HEK293 (cell line): ENCODE results near the gene CDH24.

Experiments used
- CTCF ChIA-PET: fragments of 350-600 bp; formaldehyde crosslinking; extraction: SDS; loops from one replicate; lab custom pipeline; 2021; ENCODE audit warnings: antibody characterized with exemption; lab: Yijun Ruan, JAX
- POLR2A ChIA-PET: fragments of 300-600 bp; formaldehyde crosslinking; extraction: SDS; loops from one replicate; lab custom pipeline; 2020; ENCODE audit warnings: antibody characterized with exemption, inconsistent platforms; lab: Yijun Ruan, JAX
- H3K27ac ChIP-seq: fragments of 200-500 bp; sonication (Bioruptor generic); 2 replicates; pipeline ENCODE4 v1.5.1; 2014; ENCODE audit warnings: low read depth, low read length, control low read depth, inconsistent platforms; ENCODE audit errors: extremely low read depth
- H3K36me3 ChIP-seq, 2 experiments: fragments of 200-500 bp in 1 of 2; sonication (Bioruptor generic) in 1 of 2; 1 replicate in 1 of 2; 2 replicates in 1 of 2; pipeline ENCODE4 v1.5.1; 2014 to 2017; ENCODE audit warnings: inconsistent platforms in 2 of 2, low read length in 2 of 2; ENCODE audit not compliant: control insufficient read depth in 2 of 2, insufficient read depth in 1 of 2
- H3K4me1 ChIP-seq: fragments of 200-500 bp; sonication (Bioruptor generic); 2 replicates; pipeline ENCODE4 v1.5.1; 2014; ENCODE audit warnings: mild to moderate bottlenecking, low read length, inconsistent platforms; ENCODE audit not compliant: control insufficient read depth, insufficient read depth
- H3K4me3 ChIP-seq: 2 replicates; pipeline ENCODE4 v1.5.1; 2011; ENCODE audit warnings: low read depth, mild to moderate bottlenecking, control low read depth, low read length, moderate library complexity
- H3K9me3 ChIP-seq: fragments of 200-500 bp; sonication (Bioruptor generic); 2 replicates; pipeline ENCODE4 v1.5.1; 2014; ENCODE audit warnings: low read depth, low read length, inconsistent platforms; ENCODE audit not compliant: control insufficient read depth, insufficient read depth
- EGR2 ChIP-seq: fragments of 450-650 bp; formaldehyde crosslinking; IDR thresholded peaks from 2 replicates; pipeline ENCODE4 v1.5.1; 2016; ENCODE audit warnings: low read depth, missing biosample characterization, missing genetic modification characterization
- ELK4 ChIP-seq: IDR thresholded peaks from 2 replicates; pipeline ENCODE4 v1.6.1; 2011; ENCODE audit warnings: mild to moderate bottlenecking, low read depth, low read length, borderline replicate concordance
- GLIS1 ChIP-seq: fragments of 450-650 bp; formaldehyde crosslinking; IDR thresholded peaks from 2 replicates; pipeline ENCODE4 v1.5.1; 2016; ENCODE audit warnings: missing biosample characterization, missing genetic modification characterization
- HOXD13 ChIP-seq: sonication (generic); formaldehyde crosslinking; IDR thresholded peaks from 2 replicates; pipeline ENCODE4 v1.8.0; 2022; ENCODE audit warnings: missing genetic modification reagents, borderline replicate concordance
- INSM2 ChIP-seq: fragments of 450-650 bp; formaldehyde crosslinking; IDR thresholded peaks from 2 replicates; pipeline ENCODE4 v1.5.1; 2016; ENCODE audit warnings: missing biosample characterization, missing genetic modification characterization
- KLF9 ChIP-seq: fragments of 450-650 bp; formaldehyde crosslinking; IDR thresholded peaks from 2 replicates; pipeline ENCODE4 v1.5.1; 2016; ENCODE audit warnings: missing biosample characterization, missing genetic modification characterization, low read depth
- OVOL3 ChIP-seq: fragments of 450-650 bp; formaldehyde crosslinking; IDR thresholded peaks from 2 replicates; pipeline ENCODE4 v1.5.1; 2016; ENCODE audit warnings: missing biosample characterization, missing genetic modification characterization
- REPIN1 ChIP-seq: fragments of 450-650 bp; formaldehyde crosslinking; IDR thresholded peaks from 2 replicates; pipeline ENCODE4 v1.5.1; 2017; ENCODE audit warnings: missing biosample characterization, missing genetic modification characterization, low read depth
- YY1 ChIP-seq: fragments of 450-650 bp; formaldehyde crosslinking; IDR thresholded peaks from 2 replicates; pipeline ENCODE4 v1.5.1; 2018; ENCODE audit warnings: missing biosample characterization, missing genetic modification characterization
- ZNF10 ChIP-seq: fragments of 450-650 bp; formaldehyde crosslinking; IDR thresholded peaks from 2 replicates; pipeline ENCODE4 v1.5.1; 2017; ENCODE audit warnings: missing biosample characterization, missing genetic modification characterization
- ZNF202 ChIP-seq: fragments of 450-650 bp; formaldehyde crosslinking; IDR thresholded peaks from 2 replicates; pipeline ENCODE4 v1.5.1; 2016; ENCODE audit warnings: missing biosample characterization, missing genetic modification characterization, borderline replicate concordance
- ZNF239 ChIP-seq: fragments of 450-650 bp; formaldehyde crosslinking; IDR thresholded peaks from 2 replicates; pipeline ENCODE4 v1.5.1; 2016; ENCODE audit warnings: missing biosample characterization, missing genetic modification characterization
- ZNF398 ChIP-seq: fragments of 450-650 bp; formaldehyde crosslinking; IDR thresholded peaks from 2 replicates; pipeline ENCODE4 v1.5.1; 2017; ENCODE audit warnings: missing biosample characterization, missing genetic modification characterization
- ZNF433 ChIP-seq: fragments of 450-650 bp; formaldehyde crosslinking; IDR thresholded peaks from 2 replicates; pipeline ENCODE4 v1.5.1; 2016; ENCODE audit warnings: missing biosample characterization, missing genetic modification characterization, low read depth
- ZNF48 ChIP-seq: fragments of 450-650 bp; formaldehyde crosslinking; IDR thresholded peaks from 2 replicates; pipeline ENCODE4 v1.5.1; 2016; ENCODE audit warnings: missing biosample characterization, missing genetic modification characterization
- ZNF488 ChIP-seq: fragments of 450-650 bp; formaldehyde crosslinking; IDR thresholded peaks from 2 replicates; pipeline ENCODE4 v1.5.1; 2016; ENCODE audit warnings: missing biosample characterization, missing genetic modification characterization
- ZNF544 ChIP-seq: fragments of 450-650 bp; formaldehyde crosslinking; IDR thresholded peaks from 2 replicates; pipeline ENCODE4 v1.5.0; 2017; ENCODE audit warnings: missing biosample characterization, missing genetic modification characterization
- ZNF677 ChIP-seq: fragments of 450-650 bp; IDR thresholded peaks from 2 replicates; pipeline ENCODE4 v1.5.0; 2018; ENCODE audit warnings: missing biosample characterization, mild to moderate bottlenecking, missing genetic modification characterization, moderate library complexity
- ZNF701 ChIP-seq: fragments of 450-650 bp; formaldehyde crosslinking; IDR thresholded peaks from 2 replicates; pipeline ENCODE4 v1.5.1; 2016; ENCODE audit warnings: missing biosample characterization, missing genetic modification characterization
- ZNF777 ChIP-seq: fragments of 450-650 bp; formaldehyde crosslinking; IDR thresholded peaks from 2 replicates; pipeline ENCODE4 v1.5.1; 2017; ENCODE audit warnings: missing biosample characterization, missing genetic modification characterization, borderline replicate concordance

Gene CDH24

GRCh38 chr14:23042162-23042965 lies 15.0 kb downstream of the CDH24 start, which contains the start of gene PSMB11:
Gene PSMB11, plus strand, starts transcription at chr14:23042212. Its CDS starts 14 bp downstream, at chr14:23042226.
- ChIA-PET CTCF (interaction anchor here (1.2 to 3.8 kb wide), 3 partner anchors 27 to 56 kb away, joined by 5 to 22 read pairs (median 12); no protein-coding TSS in a partner anchor), POLR2A (interaction anchor here (0.8 to 1.0 kb wide), 2 partner anchors 19 to 29 kb away, joined by 3 to 5 read pairs; no protein-coding TSS in a partner anchor)
- no peaks in the 10 kb centered on the region for H3K9me3 ChIP-seq
- TF ChIP-seq ZNF239 (tag by site-specific recombination) (no peak), HOXD13 (CRISPR knock-in tag) (no peak), ZNF777 (no peak)
- no peaks in the 10 kb centered on the region for H3K36me3 ChIP-seq
- no peak within 1 kb of the TSS for H3K27ac ChIP-seq
- no peak within 1 kb of the TSS for H3K4me3 ChIP-seq
- H3K4me1 ChIP-seq, result no peaks in the 10 kb centered on the region

GRCh38 chr14:23041729-23042128 lies 15.6 kb downstream of the CDH24 start:
- H3K4me1 ChIP-seq, result no peaks in the 10 kb centered on the region
- POLR2A ChIA-PET, result interaction anchor here (1.0 kb wide), 1 partner anchor 18 kb away, joined by 5 read pairs; no protein-coding TSS in a partner anchor
- H3K9me3 ChIP-seq, result no peaks in the 10 kb centered on the region
- no peak overlapping the region for H3K27ac ChIP-seq
- no peaks in the 10 kb centered on the region for H3K36me3 ChIP-seq
- TF ChIP-seq ZNF202, result no peak
- no peak for TF ChIP-seq ZNF677 (tag by site-specific recombination)
- TF ChIP-seq INSM2, result no peak
- no peak for TF ChIP-seq KLF9 (tag by site-specific recombination)
- TF ChIP-seq ZNF488 (tag by site-specific recombination), result no peak
- no peak for TF ChIP-seq OVOL3
- no peak for TF ChIP-seq REPIN1 (tag by site-specific recombination)
- no peak for TF ChIP-seq YY1
- TF ChIP-seq ZNF701 (tag by site-specific recombination), result no peak
- no peak for TF ChIP-seq ZNF10 (tag by site-specific recombination)
- TF ChIP-seq ZNF398, result no peak
- TF ChIP-seq ELK4, result no peak
- TF ChIP-seq ZNF544 (tag by site-specific recombination), result no peak
- TF ChIP-seq EGR2 (tag by site-specific recombination), result no peak
- TF ChIP-seq GLIS1, result no peak
- TF ChIP-seq ZNF48, result no peak
- no peak for TF ChIP-seq ZNF433 (tag by site-specific recombination)
- TF ChIP-seq, all 188 proteins: peak for 0
- no peak overlapping the region for H3K4me3 ChIP-seq
- CTCF ChIA-PET, result interaction anchor here (1.2 to 3.8 kb wide), 3 partner anchors 27 to 56 kb away, joined by 5 to 22 read pairs (median 12); no protein-coding TSS in a partner anchor
